H1 (cell line): ENCODE measurements around the gene EDEM1. TPM values are rescaled to one million over a fixed set of nuclear protein-coding genes. Genes with fewer than 3 reads are reported as not detected.

ENCODE experiments used
- CTCF ChIA-PET: fragments of 300-600 bp; sonication (Branson Sonifier 250); formaldehyde crosslinking; loops from one replicate; lab custom pipeline; 2021; ENCODE audit not compliant: partially characterized antibody; lab: Charles Lee
- POLR2A ChIA-PET: fragments of 300-600 bp; sonication (Branson Sonifier 250); formaldehyde crosslinking; loops from one replicate; lab custom pipeline; 2021; ENCODE audit warnings: inconsistent platforms; ENCODE audit not compliant: partially characterized antibody; lab: Charles Lee
- DNase-seq, 2 experiments: peaks; one replicate each; pipeline versions ENCODE4 v3.0.0 to v3.0.0-alpha.2; 2010 to 2022; ENCODE audit warnings: low spot score in 2 of 2, low read depth in 1 of 2, mixed read lengths in 1 of 2
- FAIRE-seq: peaks from 2 replicates; lab custom pipeline; 2011; peaks lifted over from hg19 to GRCh38; lab: Jason Lieb, UNC
- H2AFZ ChIP-seq: 2 replicates; pipeline ENCODE4 v1.8.1; 2012; ENCODE audit warnings: low read length, inconsistent platforms
- H2AK5ac ChIP-seq: 2 replicates; pipeline ENCODE4 v1.6.1; 2013; ENCODE audit warnings: low read depth, low read length
- H2BK120ac ChIP-seq: replicated peaks from 2 replicates; pipeline ENCODE3; 2013; ENCODE audit warnings: low read depth, low read length, inconsistent platforms
- H2BK12ac ChIP-seq: 2 replicates; pipeline ENCODE4 v1.6.1; 2013; ENCODE audit warnings: low read depth, low read length
- H2BK15ac ChIP-seq: 2 replicates; pipeline ENCODE4 v1.6.1; 2013; ENCODE audit warnings: low read length
- H2BK20ac ChIP-seq: 2 replicates; pipeline ENCODE4 v1.6.1; 2013; ENCODE audit warnings: low read length
- H2BK5ac ChIP-seq: 2 replicates; pipeline ENCODE4 v1.6.1; 2013; ENCODE audit warnings: low read depth, low read length
- H3K14ac ChIP-seq: 2 replicates; pipeline ENCODE4 v1.6.1; 2013; ENCODE audit warnings: inconsistent platforms; ENCODE audit not compliant: insufficient read length
- H3K18ac ChIP-seq: 2 replicates; pipeline ENCODE4 v1.6.1; 2013; ENCODE audit warnings: low read length; ENCODE audit errors: extremely low read depth
- H3K23ac ChIP-seq: 2 replicates; pipeline ENCODE4 v1.6.1; 2013; ENCODE audit warnings: inconsistent platforms; ENCODE audit not compliant: insufficient read length
- H3K23me2 ChIP-seq: 2 replicates; pipeline ENCODE4 v1.6.1; 2013; ENCODE audit warnings: low read depth, low read length
- H3K27ac ChIP-seq: 2 replicates; pipeline ENCODE4 v1.6.1; 2011; ENCODE audit warnings: low read depth, low read length, inconsistent platforms
- H3K27me3 ChIP-seq, 4 experiments: replicated peaks in 1 of 4; 1 replicate in 1 of 4; 2 replicates in 3 of 4; pipeline versions ENCODE4 v1.6.1 to v1.8.1; 2011 to 2013; ENCODE audit warnings: low read length in 3 of 4, mild to moderate bottlenecking in 3 of 4, inconsistent platforms in 2 of 4, mixed read lengths in 2 of 4, moderate library complexity in 1 of 4; ENCODE audit not compliant: control insufficient read depth in 3 of 4, insufficient read depth in 3 of 4; ENCODE audit errors: extremely low read depth in 1 of 4
- H3K36me3 ChIP-seq, 4 experiments: 2 replicates each; pipeline versions ENCODE4 v1.6.1 to v1.8.1; 2011 to 2013; ENCODE audit warnings: mild to moderate bottlenecking in 4 of 4, low read length in 3 of 4, moderate library complexity in 2 of 4, control low read depth in 1 of 4, inconsistent platforms in 1 of 4; ENCODE audit not compliant: insufficient read depth in 4 of 4, control insufficient read depth in 2 of 4
- H3K4ac ChIP-seq: replicated peaks from 2 replicates; pipeline ENCODE3; 2013; ENCODE audit warnings: low read length, low read depth, mixed read lengths, inconsistent platforms; ENCODE audit not compliant: insufficient read length
- H3K4me1 ChIP-seq, 4 experiments: replicated peaks in 1 of 4; 1 replicate in 1 of 4; 2 replicates in 3 of 4; pipeline versions ENCODE4 v1.6.1 to v1.8.1; 2011 to 2013; ENCODE audit warnings: low read length in 3 of 4, inconsistent platforms in 2 of 4, mixed read lengths in 1 of 4; ENCODE audit not compliant: insufficient read depth in 4 of 4, control insufficient read depth in 3 of 4
- H3K4me2 ChIP-seq, 2 experiments: 2 replicates each; pipeline versions ENCODE4 v1.6.1 to v1.8.1; 2011 to 2013; ENCODE audit warnings: low read depth in 2 of 2, low read length in 2 of 2, control low read depth in 1 of 2, inconsistent platforms in 1 of 2, mild to moderate bottlenecking in 1 of 2; ENCODE audit not compliant: insufficient read depth in 1 of 2
- H3K4me3 ChIP-seq, 4 experiments: fragments of 200-600, 300-600 bp in 1 of 4; sonication (generic), shearing (Covaris generic), sonication (Bioruptor Twin) in 1 of 4; 2 replicates each; pipeline versions ENCODE4 v1.5.1 to v1.8.1; 2011 to 2016; ENCODE audit warnings: low read length in 4 of 4, low read depth in 3 of 4, control low read depth in 2 of 4, inconsistent platforms in 2 of 4, mild to moderate bottlenecking in 2 of 4, mixed read lengths in 1 of 4, moderate library complexity in 1 of 4; ENCODE audit not compliant: insufficient read depth in 2 of 4; ENCODE audit errors: extremely low read depth in 1 of 4
- H3K56ac ChIP-seq: replicated peaks from 2 replicates; pipeline ENCODE3; 2013; ENCODE audit warnings: low read depth, mild to moderate bottlenecking, mixed read lengths, low read length, inconsistent platforms; ENCODE audit not compliant: insufficient read length
- H3K79me1 ChIP-seq: 2 replicates; pipeline ENCODE4 v1.6.1; 2013; ENCODE audit warnings: low read depth, low read length, control low read depth
- H3K79me2 ChIP-seq, 2 experiments: 2 replicates each; pipeline versions ENCODE4 v1.6.1 to v1.8.1; 2012 to 2013; ENCODE audit warnings: low read length in 2 of 2, mild to moderate bottlenecking in 2 of 2, inconsistent platforms in 1 of 2; ENCODE audit not compliant: insufficient read depth in 2 of 2, control insufficient read depth in 1 of 2
- H3K9ac ChIP-seq, 4 experiments: replicated peaks in 1 of 4; 1 replicate in 1 of 4; 2 replicates in 3 of 4; pipeline versions ENCODE4 v1.6.1 to v1.8.1; 2011 to 2013; ENCODE audit warnings: low read depth in 3 of 4, low read length in 3 of 4, control low read depth in 2 of 4, mild to moderate bottlenecking in 2 of 4, moderate library complexity in 2 of 4, inconsistent platforms in 1 of 4; ENCODE audit errors: extremely low read depth in 1 of 4
- H3K9me3 ChIP-seq, 2 experiments: 2 replicates each; pipeline versions ENCODE4 v1.6.1 to v1.8.1; 2012 to 2013; ENCODE audit warnings: mild to moderate bottlenecking in 2 of 2, moderate library complexity in 2 of 2, control low read depth in 1 of 2, inconsistent platforms in 1 of 2, low read depth in 1 of 2, low read length in 1 of 2, mixed read lengths in 1 of 2; ENCODE audit not compliant: insufficient read depth in 2 of 2
- H4K20me1 ChIP-seq, 2 experiments: replicated peaks in 1 of 2; 2 replicates each; pipeline versions ENCODE3 to v1.8.1; 2011 to 2013; ENCODE audit warnings: inconsistent platforms in 2 of 2, low read length in 2 of 2, mild to moderate bottlenecking in 1 of 2; ENCODE audit not compliant: insufficient read depth in 2 of 2, control insufficient read depth in 1 of 2
- H4K5ac ChIP-seq: 2 replicates; pipeline ENCODE4 v1.6.1; 2013; ENCODE audit warnings: low read length, low read depth, mixed read lengths, inconsistent platforms; ENCODE audit not compliant: insufficient read length
- H4K8ac ChIP-seq: 2 replicates; pipeline ENCODE4 v1.8.0; 2013; ENCODE audit warnings: mild to moderate bottlenecking, moderate library complexity, low read length, inconsistent platforms; ENCODE audit not compliant: insufficient read depth; ENCODE audit errors: extremely low read depth
- H4K91ac ChIP-seq: replicated peaks from 2 replicates; pipeline ENCODE3; 2013; ENCODE audit warnings: low read length, mixed read lengths, inconsistent platforms; ENCODE audit not compliant: insufficient read length
- BACH1 ChIP-seq: IDR thresholded peaks from 2 replicates; pipeline ENCODE4 v1.6.1; 2012; ENCODE audit warnings: low read length, improper control_type of control experiment
- NRF1 ChIP-seq: IDR thresholded peaks from 2 replicates; pipeline ENCODE4 v1.6.1; 2011; ENCODE audit warnings: mild to moderate bottlenecking, low read depth, low read length, improper control_type of control experiment
- SP2 ChIP-seq: IDR thresholded peaks from 2 replicates; pipeline ENCODE4 v1.6.1; 2012; ENCODE audit warnings: mild to moderate bottlenecking, low read length, inconsistent platforms
- TEAD4 ChIP-seq: IDR thresholded peaks from 2 replicates; pipeline ENCODE4 v1.6.1; 2012; ENCODE audit warnings: low read depth, low read length, inconsistent platforms, mixed read lengths
- WGBS, 2 experiments: shearing (Covaris generic) in 1 of 2; methylation state at CpG; one replicate each; pipeline versions ENCODE4 v1.1.6 to v1.1.7; 2013 to 2015; ENCODE audit warnings: low lambda C conversion rate in 2 of 2, mixed read lengths in 2 of 2, inconsistent platforms in 1 of 2, low coverage in 1 of 2, missing lambda C conversion rate in 1 of 2; ENCODE audit not compliant: insufficient replicate concordance in 2 of 2, insufficient coverage in 1 of 2, insufficient read length in 1 of 2; ENCODE audit errors: extremely low coverage in 1 of 2, missing lambda C conversion rate in 1 of 2; 5-methylcytosine and 5-hydroxymethylcytosine counted together
- polyA plus RNA-seq, 7 experiments: library from polyadenylated mRNA; depleted of rRNA in 3 of 7; stranded (reverse) in 5 of 7; unstranded in 2 of 7; fragments of >200 nt in 5 of 7; fragments of 200-250 nt in 2 of 7; gene quantifications; 1 replicate in 5 of 7; 2 replicates in 1 of 7; 4 replicates in 1 of 7; pipeline versions ENCODE4 v1.2.1 to v1.2.3, GENCODE V29; 2011 to 2013; ENCODE audit warnings: missing spikeins in 2 of 7, mixed read lengths in 2 of 7
- total RNA-seq: library from RNA; stranded (reverse); fragmentation: NEBNext Ultra II Directional; extraction: Animal tissue kit (Norgen Biotek cat#: 25700); gene quantifications from 2 replicates; pipeline ENCODE4 v1.2.1, GENCODE V29; 2021

The EDEM1 gene
- total and polyA plus RNA-seq, 2 of the 8 experiments (the other 6 are each of a cell fraction or from before 2014, with no cell fraction given): 4.8 to 16.4 TPM

DNA sequence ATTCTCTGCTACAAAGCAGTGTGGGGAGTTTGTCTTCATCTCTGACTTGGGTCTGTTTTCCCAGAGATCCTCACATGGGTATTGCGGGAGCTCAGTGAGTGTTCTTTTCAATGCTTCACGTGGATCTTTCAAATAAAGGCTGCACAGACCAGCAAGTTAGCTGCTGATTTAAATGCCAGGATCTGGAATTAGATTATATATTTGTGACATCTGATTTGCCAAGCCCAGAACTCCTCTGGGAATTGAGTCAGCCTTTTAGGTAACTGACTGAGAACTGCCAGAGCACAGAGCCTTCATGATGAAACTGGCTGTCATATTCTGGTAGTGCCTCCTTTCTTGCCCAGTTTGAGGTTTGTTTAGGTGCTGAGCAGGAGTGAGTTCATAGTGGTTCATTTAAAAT lies 14.7 kb downstream of the EDEM1 start:
- Histone ChIP-seq H2BK5ac (no peak overlapping the region), H3K18ac (no peak overlapping the region), H3K27me3 (no peaks in the 10 kb centered on the region), H3K4me1 (peaks cover 0 to 4% (median 2%) of the 10 kb centered on the region in 4 experiments; a peak in 4 of 7 replicates), H3K9me3 (no peaks in the 10 kb centered on the region), H3K4me2 (no peak overlapping the region), H4K8ac (no peak overlapping the region), H3K79me1 (no peaks in the 10 kb centered on the region), H3K56ac (no peak overlapping the region), H3K36me3 (peaks cover 5 to 47% (median 27%) of the 10 kb centered on the region in 4 experiments; a peak in 7 of 8 replicates), H2AFZ (no peak overlapping the region), H4K20me1 (no peaks in the 10 kb centered on the region), H2AK5ac (no peak overlapping the region), H3K79me2 (no peaks in the 10 kb centered on the region), H4K5ac (no peak overlapping the region), H3K4ac (no peak overlapping the region), H3K14ac (no peak overlapping the region), H2BK12ac (no peak overlapping the region), H3K4me3 (no peak overlapping the region), H3K23me2 (no peaks in the 10 kb centered on the region), H3K27ac (no peak overlapping the region), H2BK20ac (no peak overlapping the region), H2BK120ac (no peak overlapping the region), H3K23ac (no peak overlapping the region), H3K9ac (no peak overlapping the region), H2BK15ac (no peak overlapping the region), H4K91ac (no peak overlapping the region)
- no peak for FAIRE-seq
- POLR2A ChIA-PET: interaction anchor here (1.6 kb wide), 1 partner anchor 9 kb away, joined by 5 read pairs; no protein-coding TSS in a partner anchor
- WGBS, 2 experiments: 89% methylated on average over 2 of the region's 2 CpGs; no CpG with 5 or more reads in 1 of the 2 experiments
- TF ChIP-seq NRF1 (no peak), SP2 (no peak), BACH1 (no peak), TEAD4 (no peak)
- DNase-seq: no peak
- CTCF ChIA-PET: no interaction called here
